ENCODE results near the gene DLG5. TPM values are rescaled to one million over a fixed set of nuclear protein-coding genes. Genes with fewer than 3 reads are reported as not detected.

Gene DLG5
- total RNA-seq, 1 donor from 2014 or later, result 5.4 TPM

GRCh38 chr10:77886795-77887355 lies 39.7 kb downstream of the DLG5 start:
- no peak overlapping the region for H3K27ac Mint-ChIP-seq
- intact Hi-C loops (cut with micrococcal nuclease), result no loop called here
- H3K4me1 Mint-ChIP-seq, result peaks cover 4% of the 10 kb centered on the region
- H3K9me3 Mint-ChIP-seq, result no peaks in the 10 kb centered on the region
- no peaks in the 10 kb centered on the region for H3K27me3 Mint-ChIP-seq
- H3K4me3 Mint-ChIP-seq, result no peak overlapping the region
- DNase-seq, result no peak
- no peaks in the 10 kb centered on the region for H3K36me3 Mint-ChIP-seq (ENCODE audit: low read depth)

DNA sequence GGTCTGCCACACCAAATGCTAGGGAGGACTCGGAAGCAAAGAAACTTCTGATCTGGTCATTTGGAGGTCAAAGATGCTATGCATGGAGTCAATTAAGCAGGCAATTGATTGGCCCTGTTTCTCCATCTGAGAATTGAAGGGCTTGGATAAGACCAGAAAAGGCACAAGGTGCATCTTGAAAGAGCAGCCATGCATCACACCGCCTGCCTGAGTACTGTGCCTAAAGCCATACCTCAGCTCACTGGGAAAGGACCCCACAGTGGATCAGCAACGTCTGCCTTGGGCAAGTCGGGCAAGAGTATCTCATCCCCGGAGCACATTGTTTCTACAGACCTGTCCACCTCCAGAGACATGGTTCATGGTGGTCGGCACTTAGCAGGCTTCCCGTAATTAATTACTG lies 42.4 kb downstream of the DLG5 start:
- no peaks in the 10 kb centered on the region for H3K9me3 Mint-ChIP-seq
- no peak overlapping the region for H3K4me3 Mint-ChIP-seq
- peaks cover 4% of the 10 kb centered on the region for H3K4me1 Mint-ChIP-seq
- no peaks in the 10 kb centered on the region for H3K36me3 Mint-ChIP-seq (ENCODE audit: low read depth)
- no peaks in the 10 kb centered on the region for H3K27me3 Mint-ChIP-seq
- DNase-seq, result no peak
- intact Hi-C loops (cut with micrococcal nuclease), result no loop called here
- no peak overlapping the region for H3K27ac Mint-ChIP-seq

DNA sequence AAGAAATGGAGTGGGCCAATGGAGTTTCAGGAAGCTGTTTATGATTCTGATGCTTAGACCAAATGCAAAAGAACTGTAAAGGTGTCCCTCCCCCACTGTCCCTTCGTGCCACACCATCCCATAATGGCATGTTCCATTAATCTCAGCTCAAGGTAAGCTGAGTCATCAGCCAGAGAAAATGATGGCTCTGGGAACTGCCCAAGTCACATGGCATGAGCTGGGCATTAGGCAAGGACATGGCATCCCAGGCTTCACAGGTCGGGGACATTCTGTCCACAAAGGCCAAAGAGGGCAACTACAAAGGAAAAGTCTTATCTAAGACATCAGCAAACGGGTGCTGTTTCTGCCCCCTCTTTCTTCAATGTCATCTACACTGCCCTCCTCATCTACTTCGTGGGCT lies 44.9 kb downstream of the DLG5 start:
- no peak overlapping the region for H3K27ac Mint-ChIP-seq
- intact Hi-C loops (cut with micrococcal nuclease), result no loop called here
- H3K27me3 Mint-ChIP-seq, result no peaks in the 10 kb centered on the region
- no peak for DNase-seq
- no peak overlapping the region for H3K4me3 Mint-ChIP-seq
- H3K4me1 Mint-ChIP-seq, result peaks cover 4% of the 10 kb centered on the region
- no peaks in the 10 kb centered on the region for H3K9me3 Mint-ChIP-seq
- H3K36me3 Mint-ChIP-seq (ENCODE audit: low read depth), result no peaks in the 10 kb centered on the region

DNA sequence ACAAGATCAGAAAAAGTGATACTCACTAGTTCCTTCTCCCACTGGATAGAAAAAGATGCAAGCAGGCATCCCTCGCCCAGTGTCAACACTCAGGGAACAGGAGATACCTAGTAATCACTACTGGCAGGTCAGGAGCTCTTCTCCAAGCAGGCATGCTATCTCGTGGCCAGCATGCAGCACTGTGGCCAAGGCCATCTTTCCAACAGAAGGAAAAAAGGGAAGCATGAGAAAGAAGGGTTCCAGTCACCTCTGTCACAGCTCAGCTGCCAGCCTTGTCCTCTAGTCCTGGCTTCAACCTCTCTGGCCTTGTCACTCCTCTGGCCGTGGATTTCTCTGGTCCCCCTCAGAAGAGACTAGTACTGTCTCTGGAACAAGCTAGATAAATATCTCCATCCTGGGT lies 45.3 kb downstream of the DLG5 start:
- Mint-ChIP-seq H3K27me3 (no peaks in the 10 kb centered on the region), H3K4me3 (no peak overlapping the region), H3K9me3 (no peaks in the 10 kb centered on the region), H3K4me1 (peaks cover 4% of the 10 kb centered on the region), H3K36me3 (ENCODE audit: low read depth) (no peaks in the 10 kb centered on the region), H3K27ac (no peak overlapping the region)
- intact Hi-C loops (cut with micrococcal nuclease), result no loop called here
- DNase-seq, result no peak

- Mint-ChIP-seq H3K4me3 (no peak overlapping the region), H3K27ac (no peak overlapping the region), H3K36me3 (ENCODE audit: low read depth) (no peaks in the 10 kb centered on the region), H3K4me1 (peaks cover 4% of the 10 kb centered on the region), H3K27me3 (no peaks in the 10 kb centered on the region), H3K9me3 (no peaks in the 10 kb centered on the region)
- no peak for DNase-seq
- intact Hi-C loops (cut with micrococcal nuclease), result no loop called here
These were observed 46.8 kb downstream of the DLG5 start for GRCh38 chr10:77879710-77880109.

DNA sequence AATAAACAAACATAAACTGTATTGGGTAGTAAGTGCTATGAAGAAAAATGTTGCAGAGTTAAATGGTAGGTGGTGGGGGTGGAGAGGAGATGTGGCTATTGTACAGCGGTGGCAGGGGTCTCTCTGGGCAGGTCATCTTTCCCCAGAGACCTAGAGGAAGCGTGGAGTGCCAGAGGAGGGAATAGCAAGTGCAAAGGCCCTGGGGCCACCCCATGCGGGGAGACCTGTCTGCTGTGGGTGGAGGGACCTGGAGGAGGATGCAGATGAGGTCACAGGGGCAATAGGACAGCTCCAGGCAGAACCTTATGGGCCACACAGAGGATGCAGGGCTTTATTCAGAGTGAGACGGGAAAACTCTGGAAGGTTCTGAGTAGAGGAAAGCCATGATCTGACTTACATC lies 47.5 kb downstream of the DLG5 start:
- Mint-ChIP-seq H3K4me1 (peaks cover 6% of the 10 kb centered on the region), H3K9me3 (no peaks in the 10 kb centered on the region), H3K4me3 (no peak overlapping the region), H3K36me3 (ENCODE audit: low read depth) (no peaks in the 10 kb centered on the region), H3K27ac (no peak overlapping the region), H3K27me3 (no peaks in the 10 kb centered on the region)
- intact Hi-C loops (cut with micrococcal nuclease), result no loop called here
- DNase-seq, result no peak

DNA sequence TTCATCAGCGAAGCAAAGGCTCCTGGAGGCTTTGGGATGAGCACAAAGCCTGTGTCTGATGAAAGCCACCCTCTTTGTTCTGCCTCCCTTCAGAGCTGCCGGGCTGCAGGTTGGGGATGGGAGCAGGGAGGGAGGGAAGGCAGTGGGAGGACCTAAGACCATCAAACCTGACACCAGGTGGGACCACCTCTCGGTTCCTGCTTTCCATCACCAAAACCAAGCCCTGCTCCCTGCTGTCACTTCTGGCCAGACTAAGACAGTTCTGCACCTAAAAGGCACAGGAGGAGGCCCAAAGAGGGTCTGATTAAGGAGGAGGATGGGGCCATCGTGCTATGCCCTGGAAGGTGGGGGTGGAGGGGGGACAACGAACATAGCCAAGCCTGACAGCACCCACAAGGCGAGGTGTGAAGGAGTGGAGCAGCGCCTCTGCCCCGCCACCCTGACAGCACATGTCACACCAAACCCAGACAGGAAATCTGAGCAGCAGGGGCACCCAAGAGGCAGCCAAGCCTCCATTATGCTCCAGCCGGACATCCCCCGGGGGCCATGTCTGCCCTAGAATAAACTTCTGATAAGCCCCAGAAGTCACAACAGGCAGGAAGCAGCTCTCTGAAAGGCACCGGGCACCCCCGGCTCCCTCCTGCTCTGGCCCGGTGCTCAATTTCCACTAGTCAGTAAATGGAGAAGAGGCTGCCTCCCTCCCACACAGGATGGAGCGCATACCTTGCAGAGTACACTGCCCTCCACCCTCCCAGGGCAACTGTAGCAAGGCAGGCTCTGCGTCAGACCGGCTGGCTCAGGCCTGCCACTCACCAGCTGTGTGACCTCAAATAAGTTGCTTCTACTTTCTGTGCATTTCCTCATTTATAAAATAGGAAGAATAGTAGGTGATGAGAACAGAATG lies 48.9 kb downstream of the DLG5 start:
- H3K36me3 Mint-ChIP-seq (ENCODE audit: low read depth), result no peaks in the 10 kb centered on the region
- DNase-seq, result peak; percentile 60

DNA sequence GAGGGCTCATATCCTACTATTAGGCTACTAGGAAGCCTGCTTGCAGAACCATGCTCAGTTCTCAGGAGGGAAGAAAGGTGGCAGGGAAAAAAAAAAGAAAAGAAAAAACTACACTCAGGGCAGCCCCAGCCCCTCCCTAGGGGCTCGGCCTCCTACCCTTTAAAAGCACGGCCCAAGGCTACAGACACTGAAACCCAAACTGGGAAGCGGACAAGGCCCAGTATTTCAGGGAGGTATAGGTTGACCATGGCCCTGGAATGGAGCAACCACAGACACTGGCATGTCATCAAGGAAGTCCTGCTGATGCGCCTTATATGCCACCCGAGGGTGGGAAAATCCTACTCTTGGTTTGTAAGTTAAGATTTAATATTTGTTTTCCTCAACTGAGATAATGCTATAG lies 50.8 kb downstream of the DLG5 start:
- no peak overlapping the region for H3K4me3 Mint-ChIP-seq
- H3K27me3 Mint-ChIP-seq, result no peaks in the 10 kb centered on the region
- intact Hi-C loops (cut with micrococcal nuclease), result no loop called here
- H3K27ac Mint-ChIP-seq, result no peak overlapping the region
- peaks cover 13% of the 10 kb centered on the region for H3K4me1 Mint-ChIP-seq
- no peaks in the 10 kb centered on the region for H3K36me3 Mint-ChIP-seq (ENCODE audit: low read depth)
- DNase-seq, result no peak
- H3K9me3 Mint-ChIP-seq, result no peaks in the 10 kb centered on the region

More for the DNA sequence above, 48.9 kb downstream of the DLG5 start:
- peaks cover 13% of the 10 kb centered on the region for H3K4me1 Mint-ChIP-seq
- H3K27me3 Mint-ChIP-seq, result no peaks in the 10 kb centered on the region
- intact Hi-C loops (cut with micrococcal nuclease), result no loop called here
- H3K4me3 Mint-ChIP-seq, result no peak overlapping the region
- no peak overlapping the region for H3K27ac Mint-ChIP-seq
- no peaks in the 10 kb centered on the region for H3K9me3 Mint-ChIP-seq

DNA sequence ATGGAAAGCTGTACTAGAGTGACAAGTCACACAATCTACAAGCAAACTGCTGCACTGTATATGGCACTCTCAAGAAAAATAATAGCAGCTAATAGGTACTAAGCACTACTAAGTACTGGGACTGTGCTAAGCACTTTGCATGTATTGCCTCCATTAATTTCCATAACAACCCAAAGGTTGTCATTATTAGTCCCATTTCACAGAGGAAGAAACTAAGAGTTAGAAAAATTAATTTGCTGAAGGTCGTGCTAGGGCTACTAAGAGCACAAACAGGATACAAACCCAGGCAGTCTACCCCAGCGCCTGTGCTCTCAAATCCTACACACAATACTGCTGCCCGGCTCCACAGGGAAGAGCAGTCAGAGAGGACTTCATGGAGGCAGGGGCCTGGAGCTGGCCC lies 51.7 kb downstream of the DLG5 start:
- H3K9me3 Mint-ChIP-seq, result no peaks in the 10 kb centered on the region
- DNase-seq, result no peak
- H3K4me3 Mint-ChIP-seq, result no peak overlapping the region
- no peaks in the 10 kb centered on the region for H3K27me3 Mint-ChIP-seq
- H3K27ac Mint-ChIP-seq, result no peak overlapping the region
- H3K36me3 Mint-ChIP-seq (ENCODE audit: low read depth), result no peaks in the 10 kb centered on the region
- intact Hi-C loops (cut with micrococcal nuclease), result no loop called here
- peaks cover 13% of the 10 kb centered on the region for H3K4me1 Mint-ChIP-seq

DNA sequence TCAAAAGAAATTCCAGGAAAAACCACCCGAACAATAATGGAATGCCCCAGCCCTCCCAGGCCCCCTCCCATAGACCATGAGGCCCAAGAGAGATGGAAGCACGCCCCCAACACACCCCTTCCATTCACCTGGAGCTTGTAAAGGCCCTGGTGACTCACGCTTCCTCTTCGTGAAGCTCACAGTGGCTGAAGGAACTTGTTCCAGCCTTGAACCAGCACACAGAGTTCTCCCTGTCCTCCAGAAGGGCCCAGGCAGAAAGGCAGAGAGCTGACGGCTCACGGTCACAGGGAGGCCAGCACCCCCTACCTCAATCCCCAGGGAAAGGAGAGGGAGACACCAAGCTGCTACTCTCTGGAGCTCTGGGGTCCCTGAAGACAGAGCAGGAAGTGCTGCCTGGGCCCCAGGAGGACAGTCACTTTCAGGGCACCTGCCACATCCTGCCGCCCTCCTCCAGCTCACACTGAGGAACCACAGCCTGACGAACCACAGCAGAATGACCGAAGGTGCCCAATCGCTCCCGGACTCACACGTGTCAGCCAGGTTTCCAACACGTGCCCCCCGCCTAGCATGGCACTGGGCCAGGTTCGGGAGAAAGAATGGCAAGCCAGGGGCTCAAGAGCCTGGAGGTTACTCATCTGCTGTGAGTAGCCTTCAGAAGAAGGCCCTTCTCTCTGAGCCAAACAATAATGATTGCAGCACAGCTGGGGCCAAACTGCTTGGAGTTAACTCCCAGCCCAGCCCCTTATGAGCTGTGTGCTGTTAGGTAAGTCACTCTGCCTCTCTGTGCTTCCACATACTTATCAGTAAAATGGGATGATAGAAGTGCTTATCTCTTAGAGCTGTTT lies 52.8 kb downstream of the DLG5 start:
- intact Hi-C loops (cut with micrococcal nuclease), result no loop called here
- Mint-ChIP-seq H3K27ac (peak overlapping the region; percentile 71), H3K9me3 (no peaks in the 10 kb centered on the region), H3K27me3 (no peaks in the 10 kb centered on the region), H3K36me3 (ENCODE audit: low read depth) (no peaks in the 10 kb centered on the region), H3K4me1 (peaks cover 13% of the 10 kb centered on the region), H3K4me3 (peak overlapping the region; percentile 35)
- peak; percentile 74 for DNase-seq

DNA sequence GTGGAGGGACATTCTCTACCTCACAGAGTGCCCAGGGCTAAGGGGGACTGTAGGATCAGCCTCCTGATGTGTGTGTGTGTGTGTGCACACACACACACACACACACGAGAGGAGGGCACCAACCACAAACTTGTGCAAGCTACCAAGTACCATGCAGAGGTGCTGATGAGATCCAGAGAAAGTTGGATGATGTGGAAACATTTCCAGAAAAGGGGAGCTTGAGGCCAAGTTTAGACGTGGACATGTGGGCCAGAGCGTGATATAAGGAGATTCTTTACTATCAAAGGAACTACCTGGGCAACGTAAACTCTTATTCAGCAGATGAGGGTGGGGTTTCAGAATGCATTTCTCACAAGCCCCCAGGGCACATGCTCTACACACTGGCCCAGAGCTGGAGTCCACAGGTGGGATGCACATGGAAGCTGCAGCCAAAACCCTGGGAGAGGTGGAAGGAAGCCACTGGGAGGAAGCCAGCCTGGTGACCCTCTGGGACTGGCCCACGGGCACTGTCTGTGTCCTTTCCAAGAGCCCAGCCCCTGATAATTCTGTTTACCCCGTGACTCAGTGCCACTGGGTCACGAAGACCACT lies 53.5 kb downstream of the DLG5 start:
- intact Hi-C loops (cut with micrococcal nuclease), result no loop called here
- Mint-ChIP-seq H3K27ac (peak overlapping the region; percentile 58), H3K4me3 (no peak overlapping the region)

GRCh38 chr10:77872151-77872946 lies 54.2 kb downstream of the DLG5 start:
- H3K4me3 Mint-ChIP-seq, result no peak overlapping the region
- H3K4me1 Mint-ChIP-seq, result peaks cover 10% of the 10 kb centered on the region
- no peak overlapping the region for H3K27ac Mint-ChIP-seq
- H3K36me3 Mint-ChIP-seq (ENCODE audit: low read depth), result no peaks in the 10 kb centered on the region
- DNase-seq, result no peak
- H3K27me3 Mint-ChIP-seq, result no peaks in the 10 kb centered on the region
- no peaks in the 10 kb centered on the region for H3K9me3 Mint-ChIP-seq
- intact Hi-C loops (cut with micrococcal nuclease), result no loop called here

More for the DNA sequence above, 53.5 kb downstream of the DLG5 start:
- DNase-seq, result no peak
- no peaks in the 10 kb centered on the region for H3K9me3 Mint-ChIP-seq
- H3K36me3 Mint-ChIP-seq (ENCODE audit: low read depth), result no peaks in the 10 kb centered on the region
- peaks cover 12% of the 10 kb centered on the region for H3K4me1 Mint-ChIP-seq
- H3K27me3 Mint-ChIP-seq, result no peaks in the 10 kb centered on the region

Measured in activated CD4-positive, alpha-beta T cell treated with anti-CD3 and anti-CD28 coated beads, Interleukin-2, amount 10 ng/mL, durations not matched to agents 24 days and 14 days (primary cell).